Body of pancreas (tissue), 4 donors: ENCODE measurements around the gene RGS13. TPM values are rescaled to one million over a fixed set of nuclear protein-coding genes. Genes with fewer than 3 reads are reported as not detected.

Experiments
- ATAC-seq: fragments of 150-250 bp; one replicate; pipeline ENCODE4 v1.9.1; 2016
- DNase-seq, 4 donors: peaks; one replicate each; pipeline ENCODE4 v3.0.0-alpha.2; 2019
- H3K27ac ChIP-seq, 4 donors: fragments of 200-600 bp; sonication (generic); 1 replicate in 3 of 4; 2 replicates in 1 of 4; pipeline versions ENCODE4 v1.5.1 to v1.6.1; 2016 to 2019; ENCODE audit warnings: mild to moderate bottlenecking in 1 of 4, mixed read lengths in 1 of 4, moderate library complexity in 1 of 4
- H3K27me3 ChIP-seq, 2 donors: fragments of 200-600 bp; sonication (generic); one replicate each; pipeline ENCODE4 v1.6.0; 2016; ENCODE audit warnings: mild to moderate bottlenecking in 1 of 2
- H3K36me3 ChIP-seq, 2 donors: fragments of 200-600 bp; sonication (generic); replicated peaks in 1 of 2; 2 replicates each; pipeline ENCODE4 v1.5.1; 2016; ENCODE audit warnings: low read depth in 2 of 2; ENCODE audit not compliant: insufficient read depth in 1 of 2
- H3K4me1 ChIP-seq: fragments of 200-600 bp; sonication (generic); one replicate; pipeline ENCODE4 v1.6.0; 2016
- H3K4me3 ChIP-seq, 2 donors: fragments of 200-600 bp; sonication (generic); 1 replicate in 1 of 2; 2 replicates in 1 of 2; pipeline ENCODE4 v1.5.1; 2016 to 2019
- H3K9me3 ChIP-seq, 3 donors: fragments of 200-600 bp; sonication (generic); 1 replicate in 2 of 3; 2 replicates in 1 of 3; pipeline ENCODE4 v1.5.1; 2016
- CTCF ChIP-seq, 7 experiments: fragments of 450-650 bp in 4 of 7; fragments of 200-600 bp in 3 of 7; sonication (generic) in 3 of 7; IDR thresholded peaks; one replicate each; pipeline ENCODE4 v1.5.1; 2016 to 2019; ENCODE audit warnings: antibody characterized with exemption in 7 of 7
- POLR2A ChIP-seq, 3 donors: fragments of 450-650 bp; IDR thresholded peaks; one replicate each; pipeline ENCODE4 v1.6.1; 2016; ENCODE audit warnings: antibody characterized with exemption in 3 of 3, mild to moderate bottlenecking in 2 of 3
- WGBS, 2 donors: methylation state at CpG; one replicate each; pipeline ENCODE4 v1.1.5; 2017; 5-methylcytosine and 5-hydroxymethylcytosine counted together
- intact Hi-C: fragments of 100-400 bp; cut with DNase I; formaldehyde crosslinking; loops from one replicate; pipeline ENCODE4 v1.15.1; 2023
- total RNA-seq, 2 donors: library from RNA; depleted of rRNA; stranded (reverse); fragments of >200 nt; gene quantifications; one replicate each; pipeline ENCODE4 v1.1.0, GENCODE V29; 2016

RGS13 gene
- total RNA-seq, 2 donors from 2014 or later = 4.9 TPM; not detected in 1

GRCh38 chr1:192628396-192629057 is 7.4 kb upstream of the RGS13 start:
- intact Hi-C loops = no loop called here
- Histone ChIP-seq H3K27me3 (no peaks in the 10 kb centered on the region), H3K9me3 (no peaks in the 10 kb centered on the region), H3K36me3 (no peaks in the 10 kb centered on the region), H3K27ac (no peak overlapping the region), H3K4me1 (peaks cover 12% of the 10 kb centered on the region), H3K4me3 (no peak overlapping the region)
- TF ChIP-seq POLR2A (IDR thresholded peaks at IDR 0.05) (no peak), CTCF (IDR thresholded peaks at IDR 0.05) (no peak)
- DNase-seq = no peak
- WGBS, 2 donors = 93 to 97% methylated on average over 1 of the region's 1 CpG
- ATAC-seq = no peak

- DNase-seq = no peak
- Histone ChIP-seq H3K9me3 (no peaks in the 10 kb centered on the region), H3K4me1 (peaks cover 12% of the 10 kb centered on the region), H3K27ac (no peak overlapping the region), H3K4me3 (no peak overlapping the region), H3K36me3 (no peaks in the 10 kb centered on the region), H3K27me3 (no peaks in the 10 kb centered on the region)
- ATAC-seq = no peak
- intact Hi-C loops = no loop called here
- no peak for TF ChIP-seq POLR2A (IDR thresholded peaks at IDR 0.05)
- no peak for TF ChIP-seq CTCF (IDR thresholded peaks at IDR 0.05)
- 71 to 73% methylated on average over 3 of the region's 3 CpGs for WGBS, 2 donors
These were observed 6.3 kb upstream of the RGS13 start for GRCh38 chr1:192629612-192630011.

GRCh38 chr1:192630521-192631287 is 5.2 kb upstream of the RGS13 start:
- DNase-seq (no peak), ATAC-seq (peak; percentile 50)
- intact Hi-C loops = no loop called here
- WGBS, 2 donors = 23 to 26% methylated on average over 6 of the region's 6 CpGs
- TF ChIP-seq POLR2A (IDR thresholded peaks at IDR 0.05) = no peak
- TF ChIP-seq CTCF (IDR thresholded peaks at IDR 0.05) = no peak
- Histone ChIP-seq H3K27ac (peak overlapping the region in 1 of 4 donors; percentile 23), H3K36me3 (no peaks in the 10 kb centered on the region), H3K9me3 (no peaks in the 10 kb centered on the region), H3K4me3 (no peak overlapping the region), H3K27me3 (no peaks in the 10 kb centered on the region), H3K4me1 (peaks cover 12% of the 10 kb centered on the region)

GRCh38 chr1:192631749-192632148 is 4.2 kb upstream of the RGS13 start:
- Histone ChIP-seq H3K36me3 (no peaks in the 10 kb centered on the region), H3K9me3 (no peaks in the 10 kb centered on the region), H3K4me1 (peaks cover 12% of the 10 kb centered on the region), H3K4me3 (no peak overlapping the region), H3K27me3 (no peaks in the 10 kb centered on the region), H3K27ac (no peak overlapping the region)
- no peak for ATAC-seq
- DNase-seq = no peak
- TF ChIP-seq CTCF (IDR thresholded peaks at IDR 0.05) = no peak
- TF ChIP-seq POLR2A (IDR thresholded peaks at IDR 0.05) = no peak
- intact Hi-C loops = no loop called here
